Measurements from ENCODE around the gene GNG2.

Gene GNG2

DNA sequence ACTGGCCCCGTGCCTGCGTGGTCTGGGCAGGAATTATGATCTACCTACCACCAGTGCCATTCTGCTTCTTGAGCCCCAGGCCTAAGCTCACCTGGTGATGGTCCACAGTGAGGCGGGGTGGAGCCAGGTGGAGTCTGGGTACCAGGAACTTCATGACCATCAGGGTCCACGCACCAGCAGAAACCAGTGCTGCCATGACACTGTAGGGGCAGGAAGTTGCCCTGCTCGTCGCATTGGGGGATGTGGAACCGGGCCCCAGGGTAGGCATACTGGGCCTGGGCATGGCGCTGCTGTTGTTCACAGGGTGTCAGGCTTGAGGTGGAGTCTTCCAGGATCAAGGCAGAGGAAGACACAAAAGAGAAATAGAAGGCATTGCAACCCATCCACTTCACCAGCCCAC lies 158.6 kb downstream of the GNG2 start:
- no peak for DNase-seq (ENCODE audit: low read depth)
- no peak for TF ChIP-seq CTCF (IDR thresholded peaks at IDR 0.05; ENCODE audit: control insufficient read depth, insufficient read depth, low read depth, low read length, missing control alignments)

More for the DNA sequence above, 158.6 kb downstream of the GNG2 start:
- no peak overlapping the region for H3K4me3 ChIP-seq (ENCODE audit: control insufficient read depth, low read depth, low read length)

Data from AG09309 (cell line).